NCI-H146 treated with DMSO at 0.1 percent for 48 hours (cell line): ENCODE results near the gene CRADD.
"Not testable (repeated sequence)": the region's sequence is repeated elsewhere in the genome, so short reads cannot be mapped to it uniquely, and the experiment has no call there.

ENCODE experiments used
- DNase-seq: peaks from one replicate; lab custom pipeline; 2025; ENCODE audit not compliant: unreplicated experiment; lab: John Stamatoyannopoulos, UW

Gene CRADD

GRCh38 chr12:93756288-93756687 lies 79.1 kb downstream of the CRADD start:
- DNase-seq = no peak

GRCh38 chr12:93757792-93758694 lies 80.9 kb downstream of the CRADD start:
- no peak for DNase-seq

- DNase-seq = no peak
Observed at GRCh38 chr12:93758801-93759373, 81.7 kb downstream of the CRADD start.

- no peak for DNase-seq
Observed at GRCh38 chr12:93759512-93760081, 82.4 kb downstream of the CRADD start.

- no peak for DNase-seq
Observed at GRCh38 chr12:93760275-93760875, 83.2 kb downstream of the CRADD start.

- DNase-seq = no peak
Observed at GRCh38 chr12:93762059-93762719, 85.0 kb downstream of the CRADD start.

- no peak for DNase-seq
Observed at GRCh38 chr12:93762912-93763553, 85.9 kb downstream of the CRADD start.

DNA sequence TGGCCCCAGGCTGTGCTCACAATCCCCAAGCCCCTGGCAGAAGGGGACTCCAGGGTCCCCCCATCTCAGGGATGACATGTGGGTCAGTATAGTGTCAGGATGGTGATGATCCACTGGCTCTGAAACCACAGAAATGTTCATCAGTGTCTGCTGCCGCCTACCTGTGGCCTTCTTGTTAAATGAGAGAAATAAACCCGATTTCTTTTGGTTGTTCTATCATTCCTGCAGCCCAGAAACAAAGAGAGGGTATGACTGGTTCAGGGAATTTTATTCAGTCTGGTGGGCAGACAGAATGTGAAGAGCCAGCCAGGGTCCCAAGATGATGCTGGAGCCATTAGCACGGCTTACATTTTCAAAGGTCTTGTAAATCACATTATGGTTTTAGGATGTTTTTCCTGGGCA lies 86.6 kb downstream of the CRADD start:
- DNase-seq = no peak

DNA sequence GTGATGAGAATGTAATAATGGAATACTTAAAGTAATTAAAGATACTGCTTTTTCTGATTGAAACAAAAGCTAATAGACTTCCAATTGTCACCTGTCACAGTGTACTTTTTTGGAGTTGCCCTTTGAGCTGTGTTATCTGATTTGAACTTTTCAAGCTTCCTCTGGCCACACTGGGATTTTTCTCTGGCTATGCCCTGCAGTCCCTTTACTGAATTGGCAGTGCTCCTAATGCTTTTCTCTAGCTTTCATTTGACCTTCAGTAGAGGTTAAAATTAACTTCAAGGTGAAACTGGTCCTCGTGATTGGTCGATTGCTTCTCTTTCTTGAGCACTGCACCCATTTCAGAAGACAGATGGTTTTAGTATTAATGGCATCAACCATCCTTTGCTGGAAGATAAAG lies 89.2 kb downstream of the CRADD start:
- DNase-seq = no peak

DNA sequence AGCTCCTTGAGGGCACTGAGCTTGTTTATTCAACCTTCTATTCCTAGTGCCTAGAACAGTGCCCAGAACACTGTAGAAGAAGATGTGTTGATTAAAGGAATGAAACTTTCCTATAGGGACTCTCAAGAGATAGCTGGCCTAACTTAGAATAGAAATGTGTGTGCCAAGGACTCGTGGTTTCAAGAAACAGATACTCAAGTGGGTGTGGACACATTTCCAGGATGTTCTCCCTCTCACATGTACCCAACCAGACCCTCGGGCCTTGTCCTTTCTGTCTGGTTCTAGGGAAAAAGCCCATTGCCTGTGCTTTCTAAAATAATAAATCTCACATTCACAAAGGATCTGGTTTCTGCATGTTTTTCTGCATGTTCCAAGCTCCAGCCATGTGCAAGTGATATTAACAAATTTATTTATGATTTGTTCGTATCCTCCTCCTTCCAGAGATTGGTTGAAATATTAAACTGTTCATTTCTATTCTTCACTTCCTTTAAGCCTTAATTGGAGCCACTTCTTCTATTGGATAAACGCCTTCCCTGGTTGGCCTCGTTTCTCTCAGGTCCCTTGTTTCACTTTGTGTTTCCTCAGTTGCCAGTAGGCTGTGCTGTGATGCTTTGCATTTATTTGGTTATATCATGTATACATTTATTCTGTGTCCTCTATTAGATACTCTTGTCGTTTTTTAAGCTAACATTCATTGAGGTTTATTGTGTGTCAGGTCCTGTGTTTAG lies 89.8 kb downstream of the CRADD start:
- no peak for DNase-seq

DNA sequence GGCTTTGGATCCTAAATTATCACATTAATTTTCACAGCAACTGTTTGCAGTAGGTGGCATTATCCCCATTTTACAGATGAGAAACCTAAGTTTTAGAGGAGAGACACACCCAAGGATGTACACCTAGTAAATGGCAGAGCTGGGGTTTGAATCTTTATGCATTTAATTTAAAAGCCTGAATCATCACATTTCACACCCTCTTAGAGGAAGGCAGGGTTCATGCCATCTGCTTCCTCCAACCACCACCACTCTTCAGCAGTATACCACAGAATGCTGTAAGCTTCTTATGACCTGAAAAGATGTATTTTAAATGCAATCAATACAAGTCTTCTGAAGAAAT lies 90.3 kb downstream of the CRADD start:
- no peak for DNase-seq

GRCh38 chr12:93772003-93772700 lies 95.0 kb downstream of the CRADD start:
- DNase-seq = no peak

DNA sequence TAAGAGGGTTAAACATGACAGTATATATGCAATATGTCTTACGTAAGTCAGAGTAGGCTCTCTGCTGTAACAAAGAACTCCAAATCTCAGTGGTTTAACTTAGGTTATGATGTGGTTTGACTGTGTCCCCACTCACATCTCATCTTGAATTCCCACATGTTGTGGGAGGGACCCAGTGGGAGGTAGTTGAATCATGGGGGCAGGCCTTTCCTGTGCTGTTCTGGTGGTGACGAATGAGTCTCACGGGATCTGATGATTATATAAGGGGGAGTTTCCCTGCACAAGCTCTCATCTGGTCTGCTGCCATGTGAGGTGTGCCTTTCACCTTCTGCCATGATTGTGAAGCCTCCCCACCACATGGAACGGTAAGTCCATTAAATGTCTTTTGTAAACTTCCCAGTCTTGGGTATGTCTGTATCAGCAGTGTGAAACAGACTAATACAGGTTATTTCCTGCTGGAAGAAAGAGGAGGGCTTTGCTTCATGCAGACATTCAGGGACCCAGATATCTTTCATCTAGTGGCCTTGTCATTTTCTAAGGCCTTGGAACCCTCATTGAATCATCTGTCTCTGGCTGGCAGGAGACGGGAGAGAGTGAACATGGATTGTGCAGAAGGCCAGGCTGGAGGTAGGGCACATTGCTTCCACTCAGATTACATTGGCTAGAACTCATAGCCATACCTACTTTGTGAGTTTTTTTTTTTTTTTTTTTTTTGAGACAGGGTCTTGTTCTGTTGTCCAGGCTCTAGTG lies 96.1 kb downstream of the CRADD start:
- DNase-seq = no peak

DNA sequence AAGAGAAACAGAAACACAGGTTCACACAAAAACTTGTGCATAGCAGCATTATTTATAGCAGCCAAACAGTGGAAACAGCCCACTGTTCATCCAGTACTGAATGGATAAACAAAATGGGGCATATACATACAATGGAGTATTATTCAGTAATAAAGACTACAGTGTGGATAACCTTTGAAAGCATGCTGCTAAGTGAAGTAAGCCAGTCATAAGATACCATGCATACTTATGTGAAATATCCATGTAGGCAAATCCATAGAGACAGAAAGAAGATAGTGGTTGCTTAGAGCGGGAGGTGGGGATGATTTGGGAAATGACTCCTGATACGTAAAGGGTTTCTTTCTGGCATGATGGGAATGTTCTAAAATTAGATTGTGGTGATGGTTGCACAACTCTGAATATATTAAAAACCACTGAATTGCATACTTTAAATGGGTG lies 99.4 kb downstream of the CRADD start:
- no peak for DNase-seq

DNA sequence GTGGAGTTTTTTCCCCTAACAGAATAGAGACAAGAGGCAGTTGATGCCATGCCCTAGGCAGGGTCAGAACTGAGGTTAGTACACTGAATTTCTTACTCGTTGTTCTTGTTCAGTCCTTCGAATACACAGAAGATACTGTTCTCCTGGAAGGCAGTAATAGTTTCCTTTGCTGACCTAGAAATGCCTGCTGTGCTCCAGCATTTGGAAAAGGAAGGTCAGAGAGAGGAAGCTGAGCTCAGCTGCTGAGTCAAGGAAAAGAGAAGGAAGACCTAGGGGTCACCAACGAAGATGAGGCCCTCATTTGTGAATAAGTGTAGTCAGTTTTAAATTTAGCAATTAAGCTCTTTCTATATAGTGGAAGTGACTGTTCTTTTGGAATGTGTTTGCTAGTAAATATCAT lies 100.1 kb downstream of the CRADD start:
- DNase-seq = no peak

- DNase-seq = no peak
Observed at GRCh38 chr12:93778306-93778705, 101.1 kb downstream of the CRADD start.

- no peak for DNase-seq
Observed at GRCh38 chr12:93778766-93779165, 101.6 kb downstream of the CRADD start.

DNA sequence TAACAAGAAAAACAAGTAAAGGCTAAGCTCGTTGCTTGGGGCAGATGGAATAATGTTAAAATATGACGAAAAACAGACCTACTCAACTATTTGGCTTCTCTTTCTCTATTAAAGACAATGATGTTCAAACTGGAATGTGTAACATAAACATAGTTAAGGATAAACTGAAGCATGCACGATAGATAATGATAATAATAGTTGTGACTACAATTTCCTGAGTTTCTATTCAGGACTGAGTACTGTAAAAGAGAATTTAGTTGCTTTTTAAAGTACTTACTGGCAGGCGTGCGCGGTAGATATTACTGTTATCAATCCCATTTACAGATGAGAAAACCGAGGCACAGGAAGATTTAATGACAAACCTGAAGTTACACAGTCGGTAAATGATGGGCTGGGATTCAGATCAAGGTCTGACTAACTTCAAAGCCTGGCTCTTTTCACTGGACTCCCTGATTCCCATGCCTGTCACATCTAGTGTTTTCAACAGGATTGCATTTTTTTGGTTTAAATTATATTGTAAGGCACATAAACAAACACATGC lies 103.0 kb downstream of the CRADD start:
- DNase-seq = no peak

GRCh38 chr12:93780886-93781285 lies 103.7 kb downstream of the CRADD start:
- DNase-seq = not testable (repeated sequence)
